Activated T-cell treated with anti-CD3 and anti-CD28 coated beads for 4 hours (primary cell): ENCODE results near the gene DNAJC12.
"Not testable (repeated sequence)": the region's sequence is repeated elsewhere in the genome, so short reads cannot be mapped to it uniquely, and the experiment has no call there.

Experiments used
- DNase-seq: peaks from one replicate; pipeline ENCODE4 v3.0.0-alpha.2; 2020

DNAJC12 gene

DNA sequence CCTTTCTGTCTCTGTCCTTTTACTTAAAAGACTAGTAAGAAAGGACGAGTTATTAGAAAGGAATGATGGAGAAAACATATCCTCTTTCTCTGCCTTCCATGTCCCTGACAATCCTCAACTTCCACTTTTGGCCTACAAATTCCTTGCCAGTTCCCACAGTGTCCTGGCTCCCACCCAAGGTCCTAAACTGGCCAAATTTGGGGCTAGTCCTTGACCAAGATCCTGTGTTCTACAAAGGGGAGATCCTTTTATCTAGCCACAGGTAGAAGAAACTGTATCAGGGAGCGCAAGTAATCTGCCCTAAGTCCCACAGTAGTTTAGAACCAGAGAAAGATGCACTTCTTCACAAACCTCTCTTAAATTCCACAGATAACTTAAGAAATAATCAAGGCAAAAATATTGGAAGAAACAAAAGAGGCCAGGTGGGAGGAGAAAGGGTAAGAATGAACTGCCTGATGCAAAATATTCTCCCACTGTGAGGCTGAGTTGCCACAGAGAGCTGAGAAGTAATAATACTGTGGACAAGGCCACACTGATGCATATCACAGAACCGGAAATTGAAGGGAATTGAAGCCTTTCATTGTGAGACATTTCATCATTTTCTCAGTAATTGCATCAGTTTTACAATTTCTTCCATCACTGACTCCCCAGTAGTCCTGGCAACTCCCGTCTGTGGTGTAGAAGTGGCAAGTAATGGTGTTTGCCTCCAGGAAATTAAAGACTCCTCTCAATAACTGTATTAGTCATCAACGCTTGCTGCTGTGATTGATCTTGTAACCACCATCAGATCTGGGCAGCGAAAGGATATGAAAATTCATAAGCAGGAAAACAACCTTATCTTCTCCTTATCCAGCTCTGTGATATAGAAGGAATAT lies 47.2 kb downstream of the DNAJC12 start:
- DNase-seq: no peak

DNA sequence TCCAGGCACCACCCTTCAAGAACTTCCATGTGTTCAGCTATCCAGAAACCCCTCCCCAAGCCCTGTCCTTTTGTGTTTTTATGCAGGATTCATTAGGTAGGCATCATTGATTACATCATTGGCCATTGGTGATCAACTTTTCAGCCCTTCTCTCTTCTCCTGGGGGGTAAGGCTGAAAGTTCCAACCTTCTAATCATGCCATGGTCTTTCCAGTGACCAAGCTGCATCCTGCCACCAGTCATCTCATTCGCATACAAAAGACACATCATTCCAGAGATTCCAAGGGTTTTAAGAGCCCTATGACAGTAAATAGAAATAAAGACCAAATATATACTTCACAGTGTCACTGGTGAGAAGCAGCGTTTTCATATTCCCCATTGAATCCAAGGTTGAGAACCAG lies 48.2 kb downstream of the DNAJC12 start:
- no peak for DNase-seq

DNA sequence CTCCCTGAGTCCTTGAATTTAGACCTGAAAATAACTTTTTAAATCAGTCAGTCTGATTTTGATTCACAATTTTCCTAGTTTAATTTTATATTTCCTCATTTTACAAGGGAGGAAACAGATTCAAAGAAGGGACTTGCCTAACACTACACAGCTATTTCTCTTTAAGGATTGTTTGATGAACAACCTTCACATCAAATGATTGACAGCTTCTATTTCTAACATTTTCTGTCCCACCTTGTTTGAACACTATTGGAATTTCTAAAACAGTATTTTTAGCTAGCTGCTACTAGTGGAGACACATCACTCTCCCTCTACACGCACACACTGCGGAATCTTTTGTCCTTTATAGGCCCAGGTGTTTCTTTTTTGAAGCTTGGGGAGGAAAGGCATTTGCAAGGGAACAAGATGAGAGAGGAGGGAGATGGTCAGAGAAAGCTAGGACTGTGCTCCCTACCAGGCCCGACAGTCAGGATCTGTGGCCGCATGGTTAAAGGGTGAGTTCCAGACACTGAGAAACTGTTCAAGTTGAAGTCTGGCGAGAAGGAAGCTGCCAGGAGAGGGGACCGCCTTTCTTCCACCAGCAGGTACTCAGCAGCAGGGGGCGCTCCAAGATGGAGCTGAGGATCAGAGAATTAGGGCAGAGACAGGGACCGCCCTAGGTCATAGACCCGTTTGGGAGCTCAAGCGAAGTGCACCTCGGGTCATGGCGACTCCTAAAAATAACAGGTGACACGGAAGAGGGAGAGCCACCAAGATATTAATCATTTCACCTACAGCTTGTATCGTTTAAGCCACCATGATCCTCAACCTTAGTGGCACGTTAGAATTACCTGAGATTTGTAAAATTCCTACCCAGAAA lies 49.7 kb downstream of the DNAJC12 start:
- peak; percentile 72 for DNase-seq

DNA sequence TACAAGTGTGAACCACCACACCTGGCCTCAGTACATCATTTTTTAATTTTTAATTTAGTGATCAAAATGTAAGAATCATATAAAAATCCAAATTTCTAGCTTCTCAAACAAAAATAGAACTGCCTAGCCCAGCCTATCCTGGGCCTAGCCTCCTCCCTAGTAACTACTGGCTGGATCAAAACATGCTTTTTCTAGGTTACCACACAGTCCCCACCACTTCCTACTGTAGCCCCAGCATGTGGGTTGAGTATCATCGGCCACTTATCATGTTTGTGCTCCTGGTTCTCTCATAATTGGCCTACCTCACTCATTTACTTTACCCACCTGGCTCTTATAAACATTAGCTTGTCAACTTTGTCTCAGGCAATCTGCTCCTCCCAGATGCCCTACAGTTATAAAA lies 52.9 kb downstream of the DNAJC12 start:
- DNase-seq: no peak

DNA sequence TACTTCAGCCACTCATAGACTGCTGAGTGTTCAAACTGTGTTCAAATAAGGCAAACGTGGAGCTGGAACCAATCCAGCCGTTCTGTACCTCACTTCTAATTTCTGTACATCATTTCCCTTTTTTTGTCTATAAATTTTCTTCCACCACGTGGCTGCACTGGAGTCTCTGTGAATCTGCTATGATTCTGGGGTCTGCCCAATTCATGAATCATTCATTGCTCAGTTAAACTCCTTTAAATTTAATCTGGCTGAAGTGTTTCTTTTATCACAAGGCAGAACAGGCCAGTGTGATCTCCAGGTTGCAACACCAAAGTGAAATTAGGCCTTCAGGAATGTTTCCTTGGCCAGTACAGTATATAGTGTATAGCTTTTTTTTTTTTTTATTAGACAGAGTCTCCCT lies 53.5 kb downstream of the DNAJC12 start:
- no peak for DNase-seq

DNA sequence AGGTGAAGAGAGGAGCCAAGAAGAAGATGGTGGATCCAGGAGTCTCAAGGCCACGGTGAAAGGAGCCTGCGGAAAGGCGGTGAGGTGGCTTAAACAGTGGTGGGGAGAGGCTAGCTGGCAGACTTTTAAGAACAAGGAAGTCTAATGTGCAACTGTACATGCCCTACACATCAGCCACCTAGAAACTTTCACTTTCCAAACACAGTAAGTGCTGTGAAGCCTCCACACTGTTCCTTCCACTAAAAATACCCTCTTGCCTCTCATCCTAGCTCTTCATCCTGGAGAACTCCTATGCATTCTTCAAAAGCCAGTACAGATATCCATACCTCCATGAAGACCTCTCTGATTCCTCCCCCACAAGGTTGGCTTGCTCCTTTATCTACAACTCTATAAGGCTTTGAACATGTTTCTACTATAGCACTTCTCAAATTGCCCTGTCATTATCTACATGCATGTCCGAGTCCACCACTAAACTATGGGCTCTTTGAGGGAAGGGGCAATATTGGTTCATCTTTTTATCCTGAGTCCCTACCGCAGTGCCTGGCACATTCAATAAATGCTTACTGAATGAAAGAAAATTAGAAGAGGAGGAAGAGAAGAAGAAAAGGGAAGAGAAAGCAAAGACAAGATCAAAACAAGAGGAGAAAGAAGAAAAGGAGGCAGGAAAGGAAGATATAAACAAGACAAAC lies 54.2 kb downstream of the DNAJC12 start:
- DNase-seq: no peak

DNA sequence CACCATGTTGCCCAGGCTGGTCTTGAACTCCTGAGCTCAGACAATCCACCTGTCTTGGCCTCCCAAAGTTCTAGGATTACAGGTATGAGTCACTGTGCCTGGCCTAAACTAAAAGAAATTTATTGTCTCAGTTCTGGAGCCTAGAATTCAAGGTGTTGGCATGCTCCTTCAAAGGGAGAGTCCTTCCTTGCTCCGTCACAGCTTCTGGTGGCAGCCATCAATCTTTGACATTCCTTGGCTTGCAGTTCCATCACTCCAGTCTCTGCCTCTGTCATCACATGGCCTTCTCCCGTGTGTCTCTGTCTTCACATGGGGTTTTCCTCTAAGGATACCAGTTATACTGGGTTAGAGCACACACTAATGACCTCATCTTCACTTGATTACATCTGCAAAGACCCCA lies 55.5 kb downstream of the DNAJC12 start:
- no peak for DNase-seq

GRCh38 chr10:67780759-67781538 lies 57.0 kb downstream of the DNAJC12 start:
- DNase-seq: no peak

DNA sequence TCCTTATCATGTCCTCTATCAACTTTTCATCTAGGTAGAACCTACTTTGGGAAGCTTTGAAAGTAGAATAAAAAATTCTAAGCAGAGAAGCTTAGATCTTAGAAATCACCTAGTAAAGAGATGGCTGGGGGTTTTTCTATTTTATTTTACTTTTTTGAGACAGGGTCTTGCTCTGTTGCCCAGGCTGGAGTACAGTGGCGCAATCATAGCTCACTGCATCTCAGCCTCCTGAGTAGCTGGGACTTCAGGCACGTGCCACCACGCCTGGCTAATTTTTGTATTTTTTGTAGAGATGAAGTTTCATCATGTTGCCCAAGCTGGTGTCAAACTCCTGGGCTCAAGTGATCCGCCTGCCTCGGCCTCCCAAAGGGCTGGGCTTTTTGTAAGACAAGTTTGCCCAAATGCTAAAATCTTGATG lies 57.8 kb downstream of the DNAJC12 start:
- not testable (repeated sequence) for DNase-seq

GRCh38 chr10:67779465-67780203 lies 58.4 kb downstream of the DNAJC12 start:
- peak; percentile 71 for DNase-seq

DNA sequence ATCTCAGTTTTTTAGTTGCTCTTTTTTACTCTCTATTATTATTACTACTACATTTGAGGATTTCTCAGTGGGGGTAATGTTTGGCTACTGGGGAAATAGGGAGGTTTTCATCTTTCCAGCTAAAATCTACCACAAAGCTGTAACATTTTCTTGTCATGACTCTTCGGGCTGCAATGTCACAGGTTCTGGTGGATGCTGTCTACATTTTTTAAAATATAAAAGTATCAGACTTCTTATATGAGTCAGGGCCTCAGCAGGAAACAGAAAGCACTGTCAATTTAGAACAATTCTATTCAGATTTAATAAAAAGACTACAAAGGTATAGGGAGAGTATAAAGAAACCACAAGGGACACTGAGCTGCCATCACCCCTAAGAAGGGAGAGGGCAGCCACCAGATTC lies 61.6 kb downstream of the DNAJC12 start:
- no peak for DNase-seq

GRCh38 chr10:67775279-67775678 lies 62.7 kb downstream of the DNAJC12 start:
- DNase-seq: no peak

GRCh38 chr10:67772894-67773511 lies 65.0 kb downstream of the DNAJC12 start:
- no peak for DNase-seq

- DNase-seq: no peak
These were observed 65.8 kb downstream of the DNAJC12 start for GRCh38 chr10:67772151-67772550.

DNA sequence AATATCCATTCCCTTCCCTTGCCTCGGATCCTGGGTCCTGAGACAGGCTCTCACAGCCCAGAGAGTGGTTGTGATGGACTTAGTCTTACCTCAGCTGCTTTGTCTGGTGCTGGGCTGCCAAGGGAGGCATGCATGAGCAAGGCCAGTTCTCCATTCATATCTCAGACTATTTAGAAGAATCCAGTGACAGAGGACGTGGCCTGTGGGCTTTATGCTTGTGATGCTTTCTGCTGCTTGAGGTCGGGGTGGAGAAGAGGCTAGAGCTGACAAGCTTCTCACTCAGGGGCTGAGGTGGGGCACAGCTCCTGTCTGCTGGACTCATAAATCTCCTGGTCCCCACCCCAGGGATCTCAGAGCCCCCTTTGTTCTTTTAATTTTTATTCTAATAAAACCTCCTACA lies 66.8 kb downstream of the DNAJC12 start:
- DNase-seq: no peak

GRCh38 chr10:67770537-67770936 lies 67.5 kb downstream of the DNAJC12 start:
- DNase-seq: no peak

- no peak for DNase-seq
These were observed 70.7 kb downstream of the DNAJC12 start for GRCh38 chr10:67767244-67767643.

GRCh38 chr10:67764012-67764822 lies 73.8 kb downstream of the DNAJC12 start:
- peak; percentile 99 for DNase-seq

- peak; percentile 72 for DNase-seq
These were observed 74.4 kb downstream of the DNAJC12 start for GRCh38 chr10:67763499-67764011.

- not testable (repeated sequence) for DNase-seq
These were observed 75.4 kb downstream of the DNAJC12 start for GRCh38 chr10:67762567-67762966.
